Embryonic facial prominence (tissue), 1 donor: ENCODE measurements around the gene LINGO3.
A peak's percentile ranks its signal among the peaks of the same experiment; 100 is the strongest.

Experiments used
- DNase-seq: peaks from one replicate; pipeline ENCODE4 v3.0.0-alpha.2; 2016; ENCODE audit errors: extremely low spot score

LINGO3 gene

DNA sequence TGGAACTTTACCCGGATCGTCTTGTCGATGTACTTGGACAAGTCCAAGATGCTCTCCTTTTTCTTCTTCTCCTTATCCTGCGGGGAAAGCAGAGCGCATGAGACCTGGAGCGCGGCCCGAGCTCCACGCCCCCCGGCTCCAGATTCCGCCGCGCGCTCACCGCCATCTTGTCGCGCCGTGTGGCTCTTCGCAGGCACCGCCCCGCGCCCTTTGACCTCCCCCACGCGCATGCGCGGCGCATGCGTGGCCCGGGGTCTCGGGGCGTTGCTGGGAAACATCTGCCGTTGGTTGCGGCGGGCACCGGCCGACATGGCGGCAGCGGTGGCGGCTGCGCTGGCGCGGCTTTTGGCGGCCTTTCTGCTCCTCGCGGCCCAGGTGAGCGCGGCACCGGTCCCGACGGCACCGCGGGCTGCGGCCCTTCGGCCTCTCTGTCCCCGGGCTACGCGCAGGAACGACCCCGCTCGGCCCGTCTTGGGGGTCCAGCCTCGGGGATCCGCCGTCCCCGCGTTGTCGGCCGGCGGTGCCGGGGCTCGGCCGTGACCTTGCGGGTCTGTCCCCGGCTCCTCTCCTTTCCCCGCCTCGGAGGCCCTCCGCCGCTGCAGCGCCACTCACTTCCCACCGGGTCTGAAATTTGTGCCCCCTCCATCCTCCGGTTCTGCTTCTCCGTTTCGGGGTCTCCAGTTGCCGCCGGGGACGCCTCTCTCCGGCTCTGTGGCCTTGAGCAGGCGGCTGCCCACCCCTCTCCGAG, 20.6 kb upstream of the LINGO3 start, which contains the start of the genes LSM7 and SPPL2B:
TSS of gene LSM7 (minus strand) at position 186 of the 748 bp plus-strand sequence. CDS start at position 166, 20 bp downstream.
TSS of gene SPPL2B (plus strand) at position 284 of the 748 bp plus-strand sequence. CDS start at position 310, 26 bp downstream.
- DNase-seq, result peak; percentile 63

DNA sequence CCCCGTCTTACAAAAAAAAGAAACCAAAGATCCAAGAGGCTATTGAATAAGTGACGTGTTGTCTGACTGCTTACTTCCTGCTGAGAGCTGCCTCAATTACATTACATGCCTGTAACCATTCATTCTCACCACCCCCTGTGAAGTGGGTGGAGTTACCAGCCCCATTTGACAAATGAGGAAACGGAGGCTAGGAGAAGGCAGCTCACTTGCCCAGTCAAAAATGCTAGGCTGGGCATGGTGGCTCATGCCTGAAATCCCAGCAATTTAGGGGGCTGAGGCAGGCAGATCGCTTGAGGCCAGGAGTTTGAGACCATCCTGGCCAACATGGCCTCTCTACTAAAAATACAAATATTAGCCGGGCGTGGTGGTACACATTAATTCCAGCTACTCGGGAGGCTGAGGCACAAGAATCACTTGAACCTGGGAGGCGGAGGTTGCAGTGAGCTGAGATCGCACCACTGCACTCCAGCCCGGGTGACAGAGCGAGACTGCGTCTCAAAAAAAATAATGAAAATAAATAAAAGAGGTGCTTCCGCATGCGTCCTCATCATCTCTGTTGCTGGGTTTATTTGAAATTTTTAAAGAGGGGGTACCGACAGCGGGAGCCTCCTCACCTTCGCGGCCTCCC, 19.9 kb upstream of the LINGO3 start:
- peak; percentile 30 for DNase-seq

GRCh38 chr19:2326699-2327360, 18.9 kb upstream of the LINGO3 start:
- no peak for DNase-seq

DNA sequence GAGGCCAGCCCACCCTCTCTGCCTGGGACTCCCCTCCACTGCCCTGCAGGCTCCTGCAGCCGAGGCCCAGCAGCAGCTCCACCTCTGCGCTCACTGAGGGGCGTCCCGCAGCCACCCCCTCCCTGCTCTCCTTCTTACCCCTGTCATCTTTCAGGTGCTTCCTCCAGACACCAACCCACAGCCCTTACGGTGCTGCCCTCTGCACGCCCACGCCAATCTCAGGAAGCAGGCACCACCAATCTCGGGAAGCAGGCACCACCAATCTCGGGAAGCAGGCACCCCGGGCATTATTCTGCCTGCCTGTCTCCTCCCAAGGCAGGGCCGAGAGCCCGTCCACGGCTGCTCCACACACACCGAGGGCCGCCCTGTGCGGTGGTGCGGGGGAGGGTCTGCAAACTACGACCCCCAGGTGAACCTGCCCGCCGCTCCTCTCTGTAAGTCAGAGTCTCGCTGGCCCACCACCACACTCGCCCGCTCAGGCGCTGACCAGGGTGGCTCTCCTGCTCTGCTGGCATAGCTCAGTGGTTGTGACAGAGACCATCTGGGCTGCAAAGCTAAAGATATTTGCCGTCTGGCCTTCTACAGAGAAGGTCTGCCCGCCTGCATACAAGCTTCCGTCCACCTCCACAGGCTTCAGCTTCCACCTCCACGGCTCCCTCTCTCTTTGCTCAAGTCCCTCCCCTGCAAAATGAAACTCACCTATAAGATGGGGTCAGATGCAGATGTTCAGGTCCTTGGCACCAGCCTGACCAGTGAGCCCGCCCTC, 17.5 kb upstream of the LINGO3 start:
- no peak for DNase-seq

DNA sequence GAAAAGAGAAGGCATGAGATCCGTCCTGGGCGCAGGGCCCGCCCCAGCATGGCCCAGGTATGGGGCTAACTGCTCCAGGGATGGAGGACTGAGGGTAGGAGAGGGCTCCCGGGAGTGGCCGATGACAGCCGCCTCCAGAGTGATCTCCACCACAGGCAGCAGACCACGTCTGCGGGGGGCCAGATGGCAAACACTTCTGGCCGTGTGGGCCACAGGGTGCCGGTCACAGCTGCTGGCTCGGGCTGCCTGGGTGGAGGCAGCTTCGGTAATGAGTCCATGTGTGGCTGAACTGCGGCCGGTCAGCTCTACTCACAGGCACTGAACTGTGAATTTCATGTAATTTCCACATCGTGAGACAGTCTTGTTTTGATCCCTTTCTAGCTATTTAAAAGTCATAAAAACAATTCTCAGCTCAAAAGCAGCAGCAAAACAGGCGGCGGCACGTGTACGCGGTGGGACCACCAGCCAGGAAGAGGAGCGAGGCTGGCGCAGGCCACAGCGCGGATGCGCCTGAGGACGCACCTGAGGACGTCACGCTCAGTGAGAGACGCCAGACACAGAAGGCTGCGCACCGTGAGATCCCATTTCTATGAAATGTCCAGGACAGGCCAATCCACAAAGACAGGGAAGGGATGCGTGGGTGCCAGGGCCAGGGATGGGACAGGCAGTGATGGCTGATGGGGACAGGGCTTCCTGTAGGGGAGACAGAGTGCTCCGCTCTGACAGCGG, 16.4 kb upstream of the LINGO3 start:
- no peak for DNase-seq

DNA sequence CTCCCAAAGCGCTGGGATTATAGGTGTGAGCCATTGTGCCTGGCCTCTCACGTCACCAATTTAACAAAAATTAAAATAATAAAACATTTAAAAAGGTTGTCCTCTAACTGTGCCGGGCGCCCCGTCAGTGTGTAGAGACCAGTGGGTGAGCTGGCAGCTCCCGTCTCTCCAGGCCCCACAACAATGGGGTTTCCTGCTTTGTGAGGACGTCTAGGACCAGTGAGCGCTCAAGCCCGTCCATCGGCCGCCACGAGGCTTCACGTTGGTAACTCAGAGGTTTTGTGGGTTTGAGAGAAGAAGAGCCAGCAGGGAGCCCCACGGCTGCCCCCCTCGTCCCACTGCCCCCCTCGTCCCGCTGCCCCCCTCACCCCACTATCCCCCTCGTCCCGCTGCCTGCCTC, 15.8 kb upstream of the LINGO3 start:
- no peak for DNase-seq

DNA sequence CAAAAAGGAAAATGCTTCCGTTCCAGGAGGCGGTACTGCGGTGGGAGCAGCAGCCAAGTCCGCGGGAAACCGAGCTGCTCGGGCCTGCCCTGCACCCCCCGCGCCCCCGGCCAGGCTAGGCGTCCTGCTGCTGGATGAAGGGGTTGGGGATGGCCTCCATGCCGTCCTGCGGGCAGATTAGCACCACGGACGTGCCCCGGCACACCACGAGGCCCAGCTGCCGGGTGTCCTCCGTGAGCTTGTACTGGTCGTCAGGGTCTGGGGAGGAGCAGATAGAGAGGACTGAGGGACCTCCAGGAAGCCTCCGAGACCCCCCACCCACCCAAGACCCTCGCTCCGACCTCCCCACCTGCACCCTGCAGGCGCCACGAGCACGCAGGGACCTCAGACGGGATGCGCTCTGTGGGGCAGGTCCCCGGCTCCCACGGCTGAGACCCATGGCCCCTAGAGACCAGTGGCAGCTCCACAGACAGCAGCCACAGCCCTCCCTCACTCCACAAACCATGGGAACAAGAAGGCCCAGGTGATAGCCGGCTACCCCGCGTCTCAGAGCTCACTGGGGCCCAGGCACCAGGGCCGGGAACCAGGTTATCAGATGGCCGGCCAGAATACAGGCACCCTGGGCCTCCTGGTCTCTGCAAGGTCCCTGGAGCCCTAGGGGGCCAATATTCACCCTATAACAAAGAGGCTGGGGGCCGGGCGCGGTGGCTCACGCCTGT, 13.8 kb upstream of the LINGO3 start:
- DNase-seq, result no peak

GRCh38 chr19:2320939-2321338, 13.0 kb upstream of the LINGO3 start:
- no peak for DNase-seq

DNA sequence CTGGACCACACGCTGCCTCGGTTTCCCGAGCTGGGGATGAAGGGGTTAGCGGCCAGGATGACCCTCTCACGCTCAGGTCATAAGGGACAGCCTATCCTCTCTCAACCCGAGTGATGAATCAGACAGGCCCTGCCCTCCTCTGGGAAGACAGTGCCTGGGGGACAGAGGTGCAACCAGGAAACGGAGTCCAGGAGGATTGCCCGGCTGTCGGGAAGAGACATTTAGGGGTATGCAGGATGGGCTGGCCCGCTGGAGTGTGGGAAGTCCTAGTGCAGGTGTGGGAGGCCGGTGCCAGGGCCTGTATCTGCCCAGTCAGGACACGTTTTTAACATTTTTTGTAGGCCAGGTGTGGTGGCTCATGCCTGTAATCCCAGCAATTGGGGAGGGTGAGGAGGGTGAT, 12.1 kb upstream of the LINGO3 start:
- DNase-seq, result no peak

- DNase-seq, result no peak
Measured at GRCh38 chr19:2319551-2319950, 11.6 kb upstream of the LINGO3 start.

DNA sequence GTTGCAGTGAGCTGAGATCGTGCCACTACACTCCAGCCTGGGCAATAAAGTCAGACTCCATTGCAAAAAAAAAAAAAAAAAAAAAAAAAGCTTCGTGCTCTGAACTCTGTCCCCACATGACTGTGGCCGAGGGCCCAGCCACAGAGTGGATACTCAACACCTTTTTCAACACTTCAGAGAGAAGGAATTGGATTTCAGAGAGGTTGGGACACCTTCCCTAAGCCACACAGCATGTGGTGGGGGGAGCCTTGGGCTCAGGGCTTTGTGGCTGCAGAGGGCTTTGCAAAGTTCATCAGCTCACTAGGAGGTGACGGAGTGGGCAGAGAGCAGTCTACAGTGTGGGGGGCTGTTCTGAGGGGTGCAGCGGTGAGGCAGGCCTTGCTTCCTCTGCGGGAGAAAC, 11.0 kb upstream of the LINGO3 start:
- DNase-seq, result no peak

DNA sequence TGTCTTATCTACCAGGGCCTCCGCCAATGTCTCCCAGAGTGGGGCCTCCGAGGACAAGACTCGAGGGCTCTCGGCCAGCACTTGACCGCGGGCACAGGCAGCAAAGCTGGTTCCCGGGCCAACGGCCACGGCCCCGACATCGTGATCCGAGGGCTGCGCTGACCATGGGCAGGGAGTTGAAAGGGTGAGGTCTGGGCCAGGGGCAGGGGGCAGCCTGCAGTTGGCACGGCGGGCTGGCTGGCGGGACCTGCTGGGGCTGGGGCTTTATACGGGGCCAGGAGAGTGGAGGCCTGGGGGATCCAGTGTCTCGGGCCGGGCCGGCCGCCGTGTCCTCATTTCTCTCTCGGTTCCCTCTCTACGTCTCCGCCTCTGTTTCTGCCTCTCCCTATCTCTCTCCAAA, 9.8 kb upstream of the LINGO3 start:
- no peak for DNase-seq

GRCh38 chr19:2317300-2317699, 9.3 kb upstream of the LINGO3 start:
- DNase-seq, result no peak

DNA sequence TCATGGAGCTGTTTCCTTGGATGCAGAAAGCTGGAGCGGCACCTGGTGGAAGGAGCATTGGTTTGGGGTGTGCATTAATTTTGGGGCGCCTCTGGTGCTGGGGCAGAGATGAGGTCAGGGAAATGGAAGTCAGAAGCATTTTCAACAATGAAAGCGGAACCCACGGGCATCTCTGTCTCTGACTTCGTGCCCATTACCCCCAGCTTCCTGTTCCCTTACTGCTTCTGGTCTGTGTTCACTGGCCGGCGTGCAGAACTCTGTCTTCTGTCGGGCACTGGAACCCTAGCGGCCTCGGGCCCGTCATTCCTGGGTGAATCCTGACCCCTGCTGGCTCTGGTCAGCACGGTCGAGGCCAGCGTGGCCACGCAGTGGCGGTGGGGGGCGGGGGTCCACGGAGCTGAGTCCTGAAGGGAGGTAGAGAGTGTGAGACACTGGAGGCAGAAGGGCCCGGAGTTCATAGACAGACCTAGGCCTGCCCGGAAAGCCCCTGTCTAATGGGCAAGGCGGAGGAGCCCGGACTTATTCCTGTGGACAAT, 7.9 kb upstream of the LINGO3 start:
- DNase-seq, result no peak

- DNase-seq, result no peak
Measured at GRCh38 chr19:2315121-2315817, 7.3 kb upstream of the LINGO3 start.

DNA sequence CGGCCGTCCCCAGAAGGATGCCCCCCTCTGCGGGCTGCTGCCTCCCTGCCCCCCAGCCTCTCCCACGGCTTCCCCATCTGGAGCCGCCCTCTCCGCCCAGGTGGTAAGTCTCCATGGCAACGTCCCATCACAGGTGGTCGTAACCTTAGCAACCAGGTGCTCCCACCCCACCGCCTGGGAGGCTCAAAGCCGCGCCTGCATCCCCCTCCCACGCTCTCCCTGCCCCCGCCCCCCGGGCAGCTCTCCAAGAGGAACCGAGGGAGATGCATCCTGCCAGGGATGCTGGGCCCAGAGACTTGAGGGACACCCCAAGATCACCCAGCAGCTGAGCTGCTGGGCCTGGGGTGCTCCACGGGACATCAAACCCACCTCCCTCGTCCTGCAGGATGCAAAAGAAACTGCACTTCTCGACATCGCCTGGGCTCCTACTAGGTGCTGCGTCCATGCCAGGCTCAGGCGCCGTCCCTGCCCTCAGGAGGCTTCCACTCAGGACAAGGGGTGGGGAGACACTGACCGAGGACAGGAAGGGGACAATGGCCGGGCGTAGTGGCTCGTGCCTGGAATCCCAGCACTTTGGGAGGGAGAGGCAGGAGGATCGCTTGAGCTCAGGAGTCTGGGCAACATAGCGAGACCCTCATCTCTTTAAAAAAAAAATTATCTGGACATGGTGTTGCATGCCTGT, 5.0 kb upstream of the LINGO3 start:
- no peak for DNase-seq

DNA sequence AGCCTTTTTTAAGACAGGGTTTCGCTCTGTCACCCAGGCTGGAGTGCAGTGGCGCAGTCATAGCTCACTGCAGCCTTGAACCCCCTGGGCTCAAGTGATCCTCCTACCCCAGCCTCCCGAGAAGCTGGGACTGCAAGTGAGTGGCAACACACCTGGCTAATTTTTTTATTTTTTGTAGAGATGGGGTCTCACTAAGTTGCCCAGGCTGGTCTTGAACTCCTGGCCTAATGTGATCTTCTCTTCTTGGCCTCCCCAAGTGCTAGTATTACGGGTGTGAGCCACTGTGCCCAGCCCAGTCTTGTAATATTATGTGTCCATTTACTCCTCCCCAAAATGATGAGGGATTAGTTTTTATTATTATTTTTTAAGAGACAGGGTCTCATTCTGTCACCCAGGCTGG, 3.1 kb upstream of the LINGO3 start:
- no peak for DNase-seq

GRCh38 chr19:2309734-2310362, 1.9 kb upstream of the LINGO3 start:
- DNase-seq, result no peak

GRCh38 chr19:2307518-2308012, 389 bp downstream of the LINGO3 start:
- DNase-seq, result no peak
